ENCODE measurements around the gene HECW1. TPM values are rescaled to one million over a fixed set of nuclear protein-coding genes. Genes with fewer than 3 reads are reported as not detected.

The HECW1 gene
- total and polyA plus RNA-seq, 2 of the 13 experiments (the other 11 are each of a cell fraction or from before 2014, with no cell fraction given) = not detected

GRCh38 chr7:43141091-43141490, 28.6 kb downstream of the HECW1 start:
- Histone ChIP-seq H3K4me1 (ENCODE audit: insufficient read depth, low read length) (no peaks in the 10 kb centered on the region), H3K36me3 (replicated peaks in 1 of 2; ENCODE audit: control insufficient read depth in 1 of 2, insufficient read depth in 2 of 2, low read length in 2 of 2) (no peaks in the 10 kb centered on the region), H3K9me3 (ENCODE audit: low read length) (no peaks in the 10 kb centered on the region), H4K20me1 (ENCODE audit: insufficient read depth, low read length) (no peaks in the 10 kb centered on the region), H3K4me2 (ENCODE audit: low read depth, low read length) (no peak overlapping the region), H3K27me3 (ENCODE audit: control insufficient read depth in 1 of 2, insufficient read depth in 2 of 2, low read length in 2 of 2) (peaks cover 0 to 4% of the 10 kb centered on the region in 2 experiments; a peak in 1 of 5 replicates), H3K4me3 (replicated peaks in 1 of 3; ENCODE audit: insufficient read depth in 1 of 3, low read depth in 2 of 3, low read length in 3 of 3) (no peak overlapping the region), H2AFZ (ENCODE audit: low read length) (no peak overlapping the region), H3K27ac (ENCODE audit: extremely low read length, insufficient read depth, low read length) (no peak overlapping the region), H3K79me2 (ENCODE audit: insufficient read depth, low read length) (no peaks in the 10 kb centered on the region), H3K9ac (ENCODE audit: insufficient read depth, low read depth, low read length) (no peak overlapping the region)
- ATAC-seq = no peak
- in situ Hi-C loops (cut with HindIII; ENCODE audit: extremely low pct_ligation_motif_present, low pct_unique_long_range_greater_than_20kb) = no loop called here
- no peak for DNase-seq (ENCODE audit: low spot score)
- 39% methylated on average over 2 of the region's 5 CpGs for WGBS (ENCODE audit: low lambda C conversion rate)
- no peak for TF ChIP-seq GTF2F1 (IDR thresholded peaks at IDR 0.05; ENCODE audit: low read length)
- TF ChIP-seq ESRRA (CRISPR knock-in tag; IDR thresholded peaks at IDR 0.05; ENCODE audit: low read depth) = no peak
- TF ChIP-seq ZNF773 (CRISPR knock-in tag; IDR thresholded peaks at IDR 0.05; ENCODE audit: borderline replicate concordance) = no peak
- no peak for TF ChIP-seq SP1 (IDR thresholded peaks at IDR 0.05)
- TF ChIP-seq SP1 (CRISPR knock-in tag; IDR thresholded peaks at IDR 0.05) = no peak
- TF ChIP-seq, protein P1, sequence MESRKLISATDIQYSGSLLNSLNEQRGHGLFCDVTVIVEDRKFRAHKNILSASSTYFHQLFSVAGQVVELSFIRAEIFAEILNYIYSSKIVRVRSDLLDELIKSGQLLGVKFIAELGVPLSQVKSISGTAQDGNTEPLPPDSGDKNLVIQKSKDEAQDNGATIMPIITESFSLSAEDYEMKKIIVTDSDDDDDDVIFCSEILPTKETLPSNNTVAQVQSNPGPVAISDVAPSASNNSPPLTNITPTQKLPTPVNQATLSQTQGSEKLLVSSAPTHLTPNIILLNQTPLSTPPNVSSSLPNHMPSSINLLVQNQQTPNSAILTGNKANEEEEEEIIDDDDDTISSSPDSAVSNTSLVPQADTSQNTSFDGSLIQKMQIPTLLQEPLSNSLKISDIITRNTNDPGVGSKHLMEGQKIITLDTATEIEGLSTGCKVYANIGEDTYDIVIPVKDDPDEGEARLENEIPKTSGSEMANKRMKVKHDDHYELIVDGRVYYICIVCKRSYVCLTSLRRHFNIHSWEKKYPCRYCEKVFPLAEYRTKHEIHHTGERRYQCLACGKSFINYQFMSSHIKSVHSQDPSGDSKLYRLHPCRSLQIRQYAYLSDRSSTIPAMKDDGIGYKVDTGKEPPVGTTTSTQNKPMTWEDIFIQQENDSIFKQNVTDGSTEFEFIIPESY (CRISPR knock-in tag; IDR thresholded peaks at IDR 0.05) = no peak
- no peak for TF ChIP-seq ZFP91 (CRISPR knock-in tag; IDR thresholded peaks at IDR 0.05; ENCODE audit: borderline replicate concordance)
- TF ChIP-seq, protein P2, sequence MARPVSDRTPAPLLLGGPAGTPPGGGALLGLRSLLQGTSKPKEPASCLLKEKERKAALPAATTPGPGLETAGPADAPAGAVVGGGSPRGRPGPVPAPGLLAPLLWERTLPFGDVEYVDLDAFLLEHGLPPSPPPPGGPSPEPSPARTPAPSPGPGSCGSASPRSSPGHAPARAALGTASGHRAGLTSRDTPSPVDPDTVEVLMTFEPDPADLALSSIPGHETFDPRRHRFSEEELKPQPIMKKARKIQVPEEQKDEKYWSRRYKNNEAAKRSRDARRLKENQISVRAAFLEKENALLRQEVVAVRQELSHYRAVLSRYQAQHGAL (CRISPR knock-in tag; IDR thresholded peaks at IDR 0.05; ENCODE audit: not compliant biosample characterization) = no peak
- TF ChIP-seq KLF11 (CRISPR knock-in tag; IDR thresholded peaks at IDR 0.05) = no peak
- TF ChIP-seq ZNF761 (CRISPR knock-in tag; conservative IDR thresholded peaks at IDR 0.05) = no peak
- TF ChIP-seq, protein P3, sequence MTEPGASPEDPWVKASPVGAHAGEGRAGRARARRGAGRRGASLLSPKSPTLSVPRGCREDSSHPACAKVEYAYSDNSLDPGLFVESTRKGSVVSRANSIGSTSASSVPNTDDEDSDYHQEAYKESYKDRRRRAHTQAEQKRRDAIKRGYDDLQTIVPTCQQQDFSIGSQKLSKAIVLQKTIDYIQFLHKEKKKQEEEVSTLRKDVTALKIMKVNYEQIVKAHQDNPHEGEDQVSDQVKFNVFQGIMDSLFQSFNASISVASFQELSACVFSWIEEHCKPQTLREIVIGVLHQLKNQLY (CRISPR knock-in tag; IDR thresholded peaks at IDR 0.05) = no peak
- TF ChIP-seq SMYD3 (CRISPR knock-in tag; IDR thresholded peaks at IDR 0.05) = no peak
- TF ChIP-seq TRIM24 (CRISPR knock-in tag; IDR thresholded peaks at IDR 0.05) = no peak
- TF ChIP-seq, protein P4, sequence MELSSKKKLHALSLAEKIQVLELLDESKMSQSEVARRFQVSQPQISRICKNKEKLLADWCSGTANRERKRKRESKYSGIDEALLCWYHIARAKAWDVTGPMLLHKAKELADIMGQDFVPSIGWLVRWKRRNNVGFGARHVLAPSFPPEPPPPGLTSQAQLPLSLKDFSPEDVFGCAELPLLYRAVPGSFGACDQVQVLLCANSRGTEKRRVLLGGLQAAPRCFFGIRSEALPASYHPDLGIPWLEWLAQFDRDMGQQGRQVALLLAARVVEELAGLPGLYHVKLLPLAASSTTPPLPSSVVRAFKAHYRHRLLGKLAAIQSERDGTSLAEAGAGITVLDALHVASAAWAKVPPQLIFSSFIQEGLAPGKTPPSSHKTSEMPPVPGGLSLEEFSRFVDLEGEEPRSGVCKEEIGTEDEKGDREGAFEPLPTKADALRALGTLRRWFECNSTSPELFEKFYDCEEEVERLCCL (CRISPR knock-in tag; IDR thresholded peaks at IDR 0.05; ENCODE audit: borderline replicate concordance) = no peak
- TF ChIP-seq MATR3 (CRISPR knock-in tag; IDR thresholded peaks at IDR 0.05) = no peak
- TF ChIP-seq ETS1 (CRISPR knock-in tag; IDR thresholded peaks at IDR 0.05) = no peak
- TF ChIP-seq ZNF768 (CRISPR knock-in tag; IDR thresholded peaks at IDR 0.05) = no peak
- ChIA-PET CTCF (ENCODE audit: low intra/inter-chr PET ratio, low total read pairs) (no interaction called here), POLR2A (no interaction called here)
- no TSS peak for BruUV-seq (replicated peaks)
- FAIRE-seq = no peak
- intact Hi-C loops (cut with micrococcal nuclease; ENCODE audit: unreplicated experiment) = no loop called here

All from HepG2 (cell line).